GM11168 (cell line): ENCODE measurements around the gene CCL5.

Source experiments
- in situ Hi-C: fragments of 300-500 bp; cut with MboI; formaldehyde crosslinking; loops from one replicate; pipeline ENCODE4 v1.12.0; 2022; ENCODE audit warnings: low sequenced_read_pairs; ENCODE audit not compliant: unreplicated experiment

The CCL5 gene

DNA sequence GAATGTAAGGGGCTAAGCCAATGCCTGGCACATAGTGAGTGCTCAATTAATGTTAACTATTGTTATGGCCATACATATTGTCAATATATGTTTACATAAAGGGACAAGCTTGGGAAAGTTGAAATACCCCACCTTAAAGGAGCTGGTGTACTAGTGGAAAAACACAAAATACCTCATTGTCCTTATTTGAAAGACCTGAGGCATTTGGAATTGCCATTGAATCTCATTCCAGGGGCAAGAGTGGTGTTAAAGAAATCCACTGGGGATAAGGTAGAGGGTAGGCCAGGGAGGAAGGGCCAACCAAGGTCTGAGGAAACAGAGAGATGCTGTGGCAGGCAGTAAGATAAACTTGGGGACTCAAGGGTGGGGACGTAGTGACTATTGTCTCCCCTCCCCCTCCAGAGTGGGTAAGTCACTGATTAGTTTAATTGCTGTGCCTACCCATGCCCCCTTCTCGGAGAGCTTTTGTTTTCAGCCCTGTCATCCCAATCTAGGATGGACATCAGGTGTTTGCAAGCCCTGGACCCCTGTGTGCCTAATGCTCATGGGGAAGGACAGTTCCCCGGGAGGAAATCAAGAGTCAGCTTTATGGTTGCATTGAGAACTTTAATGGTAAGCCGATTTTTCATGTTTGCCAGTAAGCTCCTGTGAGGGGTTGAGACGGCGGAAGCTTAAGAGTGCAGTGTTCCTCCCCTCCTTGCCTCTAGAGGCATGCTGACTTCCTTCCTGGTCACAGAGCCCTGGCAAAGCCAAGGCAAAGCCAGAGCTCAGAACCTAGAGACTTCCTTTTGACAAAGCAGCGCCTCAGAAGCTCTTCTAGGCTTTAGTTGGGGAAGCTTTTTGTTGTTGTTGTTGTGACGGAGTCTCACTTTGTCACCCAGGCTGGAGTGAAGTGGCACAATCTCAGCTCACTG lies 9.0 kb downstream of the CCL5 start:
- in situ Hi-C loops = no loop called here

DNA sequence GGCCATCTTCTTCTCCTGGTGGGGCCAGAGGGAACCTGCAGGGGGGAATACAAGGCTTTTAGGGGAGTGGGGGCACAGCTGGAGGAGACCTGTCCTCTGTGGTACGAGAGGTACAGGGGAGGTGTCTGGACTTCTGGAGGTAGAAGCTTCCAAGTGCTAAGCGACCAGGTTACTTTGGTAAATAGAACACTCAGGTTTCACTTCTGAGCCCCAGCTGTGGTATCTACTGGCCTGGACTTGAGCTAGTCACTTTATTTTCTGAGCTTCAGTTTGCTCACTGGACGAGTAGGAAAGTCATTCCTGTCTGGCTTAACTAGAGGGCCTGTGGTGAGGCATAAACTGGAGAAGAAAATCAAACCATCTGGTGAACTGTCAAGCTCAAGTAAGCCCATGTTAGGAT lies 11.4 kb downstream of the CCL5 start, which contains the start of gene HEATR9:
HEATR9 (minus strand) TSS at position 155 of the 400 bp plus-strand sequence; CDS start at position 6, 149 bp downstream.
- in situ Hi-C loops = no loop called here

GRCh38 chr17:35867574-35867973 lies 12.6 kb downstream of the CCL5 start:
- in situ Hi-C loops = no loop called here

DNA sequence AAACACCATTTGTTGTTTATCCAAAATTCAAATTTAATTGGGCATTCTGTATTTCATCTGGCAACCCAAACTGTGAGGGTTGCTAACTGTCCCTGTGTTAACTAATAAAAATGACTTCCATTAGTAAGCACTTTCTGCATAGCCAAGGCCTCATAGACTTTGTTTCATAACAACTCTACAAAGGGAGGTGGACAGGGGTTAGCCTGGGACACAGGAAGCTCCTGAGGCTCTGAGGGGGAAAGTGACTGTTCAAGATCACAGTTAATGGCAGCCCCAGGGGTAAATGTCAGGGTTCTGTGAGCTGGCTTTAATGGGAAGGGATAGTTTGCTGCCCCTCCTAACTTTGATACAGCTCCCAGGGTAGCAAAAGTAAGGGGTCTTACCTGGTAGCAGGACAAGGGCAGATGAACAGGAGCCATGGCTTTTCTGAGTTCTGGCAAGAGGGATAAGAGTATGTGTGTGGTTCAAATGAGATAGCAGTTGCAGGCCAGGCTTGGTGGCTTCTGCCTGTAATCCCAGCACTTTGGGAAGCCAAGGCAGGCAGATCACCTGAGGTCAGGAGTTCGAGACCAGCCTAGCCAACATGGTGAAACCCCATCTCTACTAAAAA lies 13.7 kb downstream of the CCL5 start:
- in situ Hi-C loops = no loop called here

- in situ Hi-C loops = no loop called here
These were observed 14.5 kb downstream of the CCL5 start for GRCh38 chr17:35865412-35866340.

GRCh38 chr17:35864853-35865252 lies 15.3 kb downstream of the CCL5 start:
- in situ Hi-C loops = no loop called here

GRCh38 chr17:35856603-35857002 lies 23.6 kb downstream of the CCL5 start:
- in situ Hi-C loops = no loop called here

- in situ Hi-C loops = no loop called here
These were observed 24.2 kb downstream of the CCL5 start for GRCh38 chr17:35855965-35856364.

DNA sequence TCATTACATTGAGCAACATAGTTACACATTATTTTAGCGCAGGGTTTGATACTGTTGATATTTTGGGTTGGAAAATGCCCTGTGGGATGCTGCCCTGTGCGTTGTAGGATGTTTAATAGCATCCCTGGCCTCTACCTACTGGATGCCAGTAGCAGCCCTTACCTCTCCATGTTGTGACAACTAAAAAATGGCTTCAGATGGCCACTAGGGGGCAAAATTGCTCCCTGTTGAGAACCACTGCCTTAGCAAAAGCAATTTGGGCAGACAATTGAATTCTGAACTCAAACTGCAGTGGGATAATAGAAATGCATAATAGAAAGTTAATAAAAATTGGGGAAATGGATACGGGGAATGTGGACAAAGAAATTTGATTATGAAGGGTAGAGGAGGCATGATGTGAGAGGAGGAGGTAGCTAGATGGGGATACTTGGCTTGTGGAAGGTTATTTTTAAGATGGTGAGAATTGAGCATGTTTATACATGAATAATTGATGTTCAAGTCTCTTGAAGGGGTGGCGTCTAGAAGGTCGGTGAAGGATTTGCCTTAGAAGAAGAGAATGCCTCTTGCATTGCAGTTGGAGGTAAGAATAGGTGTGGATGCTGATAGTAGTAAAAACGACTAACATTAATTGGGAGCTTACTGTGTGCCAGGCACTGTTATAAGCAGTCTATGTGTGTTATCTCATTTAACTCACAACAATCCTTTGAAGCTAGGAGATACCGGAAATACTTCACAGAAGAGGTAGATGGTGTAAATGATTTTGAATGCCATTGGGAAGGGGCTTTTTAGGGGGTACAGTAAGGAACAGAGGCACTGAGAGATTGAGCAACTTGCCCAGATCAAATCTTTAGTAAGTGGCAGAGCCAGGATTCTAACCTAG lies 30.5 kb downstream of the CCL5 start:
- in situ Hi-C loops = no loop called here

- in situ Hi-C loops = no loop called here
These were observed 32.4 kb downstream of the CCL5 start for GRCh38 chr17:35847633-35848373.

DNA sequence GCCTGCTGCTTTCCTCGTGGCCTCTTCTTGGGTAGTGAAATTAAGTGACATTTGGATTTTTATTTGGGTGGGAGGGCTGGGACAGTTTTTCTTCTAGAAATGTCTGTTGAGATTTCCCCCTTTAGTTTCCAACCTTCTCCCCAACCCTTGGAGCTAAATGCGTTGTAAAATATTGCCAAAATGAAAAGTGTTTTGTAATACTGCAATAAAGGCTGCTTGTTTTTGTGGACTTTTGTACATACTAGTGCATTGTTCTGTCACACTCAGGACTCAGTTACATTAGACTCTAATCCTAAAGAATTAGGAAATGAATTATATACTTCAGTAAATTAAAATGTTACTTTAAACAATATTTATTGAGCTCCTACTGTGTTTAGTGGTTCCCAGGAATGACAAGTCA lies 33.2 kb downstream of the CCL5 start:
- in situ Hi-C loops = no loop called here

- in situ Hi-C loops = no loop called here
These were observed 33.9 kb downstream of the CCL5 start for GRCh38 chr17:35846055-35846809.

- in situ Hi-C loops = no loop called here
These were observed 35.6 kb downstream of the CCL5 start for GRCh38 chr17:35844547-35844946.

- in situ Hi-C loops = no loop called here
These were observed 36.5 kb downstream of the CCL5 start for GRCh38 chr17:35843698-35844097.

DNA sequence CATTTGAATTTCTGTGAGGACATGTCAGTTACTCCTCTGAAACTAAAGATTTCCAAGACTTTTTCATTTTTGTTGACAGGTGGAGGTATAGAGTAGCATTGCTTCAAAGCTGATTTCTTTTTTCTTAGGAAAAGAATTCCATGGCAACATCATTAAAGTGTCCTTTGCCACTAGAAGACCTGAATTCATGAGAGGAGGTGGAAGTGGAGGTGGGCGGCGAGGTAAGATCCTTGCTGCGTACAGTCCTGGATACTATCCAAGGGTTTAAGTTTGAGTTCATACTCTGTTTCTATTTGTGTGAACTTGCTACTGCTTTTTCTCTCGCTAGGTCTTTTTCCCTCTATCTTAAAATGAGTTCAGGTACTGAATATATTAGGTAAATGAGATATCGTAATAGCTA lies 37.9 kb downstream of the CCL5 start:
- in situ Hi-C loops = no loop called here

DNA sequence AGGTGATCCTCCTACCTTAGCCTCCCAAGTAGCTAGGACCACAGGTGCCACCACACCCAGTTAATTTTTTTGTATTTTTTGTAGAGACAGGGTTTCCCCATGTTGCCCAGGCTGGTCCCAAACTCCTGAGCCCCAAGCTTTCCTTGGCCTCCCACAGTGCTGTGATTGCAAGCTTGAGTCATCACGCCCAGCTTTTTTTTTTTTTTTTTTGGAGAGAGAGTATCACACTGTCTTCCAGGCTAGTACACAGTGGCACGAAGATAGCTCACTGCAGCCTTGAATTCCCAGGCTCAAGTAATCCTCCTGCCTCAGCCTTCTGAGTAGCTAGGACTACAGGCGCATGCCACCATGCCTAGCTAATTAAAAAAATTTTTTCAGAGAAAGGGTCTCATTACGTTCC lies 38.7 kb downstream of the CCL5 start:
- in situ Hi-C loops = no loop called here

GRCh38 chr17:35841101-35841500 lies 39.1 kb downstream of the CCL5 start:
- in situ Hi-C loops = no loop called here

- in situ Hi-C loops = no loop called here
These were observed 55.0 kb downstream of the CCL5 start for GRCh38 chr17:35825206-35825605.
